Adipocyte (in vitro differentiated cells): ENCODE data around the gene TMEM223.

Experiments
- DNase-seq: peaks from one replicate; pipeline ENCODE4 v3.0.0-alpha.2; 2015; ENCODE audit warnings: low read depth
- H3K27me3 ChIP-seq: replicated peaks from 2 replicates; pipeline ENCODE4 v1.7.0; 2013; ENCODE audit warnings: mild to moderate bottlenecking, low read length, moderate library complexity; ENCODE audit not compliant: control insufficient read depth, insufficient read depth
- H3K36me3 ChIP-seq: 2 replicates; pipeline ENCODE4 v1.7.0; 2013; ENCODE audit warnings: low read length, mild to moderate bottlenecking, moderate library complexity; ENCODE audit not compliant: control insufficient read depth, insufficient read depth, severe bottlenecking
- H3K4me1 ChIP-seq: 2 replicates; pipeline ENCODE4 v1.7.0; 2013; ENCODE audit warnings: mild to moderate bottlenecking, low read length, moderate library complexity; ENCODE audit not compliant: control insufficient read depth, insufficient read depth
- H3K4me3 ChIP-seq: 2 replicates; pipeline ENCODE4 v1.7.0; 2013; ENCODE audit warnings: mild to moderate bottlenecking, low read length, moderate library complexity
- H3K9ac ChIP-seq: 2 replicates; pipeline ENCODE4 v1.7.0; 2013; ENCODE audit warnings: mild to moderate bottlenecking, low read length, moderate library complexity
- H3K9me3 ChIP-seq: 2 replicates; pipeline ENCODE4 v1.7.0; 2013; ENCODE audit warnings: mild to moderate bottlenecking, low read length, moderate library complexity; ENCODE audit not compliant: control insufficient read depth

TMEM223 gene

GRCh38 chr11:62817129-62817528 is 25.3 kb upstream of the TMEM223 start:
- peaks cover 72% of the 10 kb centered on the region for H3K36me3 ChIP-seq
- H3K9ac ChIP-seq: no peak overlapping the region
- H3K4me1 ChIP-seq: peaks cover 5% of the 10 kb centered on the region
- no peak overlapping the region for H3K4me3 ChIP-seq
- H3K9me3 ChIP-seq: no peaks in the 10 kb centered on the region
- no peak for DNase-seq
- no peaks in the 10 kb centered on the region for H3K27me3 ChIP-seq

- Histone ChIP-seq H3K36me3 (peaks cover 66% of the 10 kb centered on the region), H3K27me3 (no peaks in the 10 kb centered on the region), H3K9ac (no peak overlapping the region), H3K4me3 (no peak overlapping the region), H3K4me1 (peaks cover 5% of the 10 kb centered on the region), H3K9me3 (no peaks in the 10 kb centered on the region)
- DNase-seq: no peak
Observed at GRCh38 chr11:62816557-62816956, 24.8 kb upstream of the TMEM223 start.

- no peak for DNase-seq
- Histone ChIP-seq H3K36me3 (peaks cover 24% of the 10 kb centered on the region), H3K9me3 (no peaks in the 10 kb centered on the region), H3K9ac (no peak overlapping the region), H3K4me3 (no peak overlapping the region), H3K4me1 (peaks cover 4% of the 10 kb centered on the region), H3K27me3 (no peaks in the 10 kb centered on the region)
Observed at GRCh38 chr11:62811659-62812058, 19.9 kb upstream of the TMEM223 start.

- no peak for DNase-seq
- Histone ChIP-seq H3K9ac (no peak overlapping the region), H3K27me3 (no peaks in the 10 kb centered on the region), H3K4me3 (no peak overlapping the region), H3K4me1 (peaks cover 13% of the 10 kb centered on the region), H3K36me3 (peaks cover 15% of the 10 kb centered on the region), H3K9me3 (no peaks in the 10 kb centered on the region)
Observed at GRCh38 chr11:62810748-62811147, 18.9 kb upstream of the TMEM223 start.

- peaks cover 17% of the 10 kb centered on the region for H3K36me3 ChIP-seq
- no peak overlapping the region for H3K4me3 ChIP-seq
- no peaks in the 10 kb centered on the region for H3K27me3 ChIP-seq
- peak; percentile 63 for DNase-seq
- H3K9ac ChIP-seq: peak overlapping the region; percentile 13
- peaks cover 25% of the 10 kb centered on the region for H3K4me1 ChIP-seq
- no peaks in the 10 kb centered on the region for H3K9me3 ChIP-seq
Observed at GRCh38 chr11:62806611-62807121, 14.9 kb upstream of the TMEM223 start.

GRCh38 chr11:62805961-62806441 is 14.2 kb upstream of the TMEM223 start:
- peaks cover 24% of the 10 kb centered on the region for H3K36me3 ChIP-seq
- peak overlapping the region; percentile 97 for H3K9ac ChIP-seq
- DNase-seq: no peak
- peak overlapping the region; percentile 97 for H3K4me3 ChIP-seq
- H3K4me1 ChIP-seq: peaks cover 25% of the 10 kb centered on the region
- H3K9me3 ChIP-seq: no peaks in the 10 kb centered on the region
- no peaks in the 10 kb centered on the region for H3K27me3 ChIP-seq

GRCh38 chr11:62805076-62805892 is 13.5 kb upstream of the TMEM223 start, which contains the start of gene NXF1:
TSS of gene NXF1 (minus strand) at chr11:62805440. CDS start at chr11:62805356, 84 bp downstream.
- DNase-seq: peak; percentile 97

GRCh38 chr11:62804310-62805075 is 12.7 kb upstream of the TMEM223 start:
- peak; percentile 66 for DNase-seq
- Histone ChIP-seq H3K4me3 (peak overlapping the region; percentile 97), H3K9ac (peak overlapping the region; percentile 97), H3K9me3 (no peaks in the 10 kb centered on the region), H3K4me1 (peaks cover 25% of the 10 kb centered on the region), H3K36me3 (peaks cover 39% of the 10 kb centered on the region), H3K27me3 (no peaks in the 10 kb centered on the region)

More at GRCh38 chr11:62805076-62805892, 13.5 kb upstream of the TMEM223 start, which contains the start of gene NXF1:
- H3K27me3 ChIP-seq: no peaks in the 10 kb centered on the region
- peak within 1 kb of the TSS; percentile 97 for H3K9ac ChIP-seq
- peak within 1 kb of the TSS; percentile 97 for H3K4me3 ChIP-seq
- H3K9me3 ChIP-seq: no peaks in the 10 kb centered on the region
- H3K4me1 ChIP-seq: peaks cover 25% of the 10 kb centered on the region
- peaks cover 31% of the 10 kb centered on the region for H3K36me3 ChIP-seq

- peak overlapping the region; percentile 13 for H3K9ac ChIP-seq
- peaks cover 72% of the 10 kb centered on the region for H3K36me3 ChIP-seq
- no peak for DNase-seq
- H3K4me3 ChIP-seq: no peak overlapping the region
- no peaks in the 10 kb centered on the region for H3K9me3 ChIP-seq
- H3K27me3 ChIP-seq: no peaks in the 10 kb centered on the region
- peaks cover 16% of the 10 kb centered on the region for H3K4me1 ChIP-seq
Observed at GRCh38 chr11:62801071-62801470, 9.3 kb upstream of the TMEM223 start.

- H3K9ac ChIP-seq: no peak overlapping the region
- peaks cover 10% of the 10 kb centered on the region for H3K4me1 ChIP-seq
- peaks cover 88% of the 10 kb centered on the region for H3K36me3 ChIP-seq
- no peak for DNase-seq
- no peak overlapping the region for H3K4me3 ChIP-seq
- H3K9me3 ChIP-seq: no peaks in the 10 kb centered on the region
- H3K27me3 ChIP-seq: no peaks in the 10 kb centered on the region
Observed at GRCh38 chr11:62799486-62799885, 7.7 kb upstream of the TMEM223 start.

- Histone ChIP-seq H3K9me3 (no peaks in the 10 kb centered on the region), H3K4me3 (no peak overlapping the region), H3K9ac (no peak overlapping the region), H3K36me3 (peaks cover 89% of the 10 kb centered on the region), H3K4me1 (peaks cover 6% of the 10 kb centered on the region), H3K27me3 (no peaks in the 10 kb centered on the region)
- no peak for DNase-seq
Observed at GRCh38 chr11:62796281-62796680, 4.5 kb upstream of the TMEM223 start.
